Right renal cortex interstitium (tissue), 3 donors: ENCODE measurements around the gene EP400. TPM values are rescaled to one million over a fixed set of nuclear protein-coding genes. Genes with fewer than 3 reads are reported as not detected.
"Not testable (repeated sequence)": the region's sequence is repeated elsewhere in the genome, so short reads cannot be mapped to it uniquely, and the experiment has no call there.

Experiments used
- DNase-seq, 3 donors: peaks; one replicate each; pipeline ENCODE4 v3.0.0-alpha.2; 2013; ENCODE audit warnings: low read depth in 3 of 3, low spot score in 2 of 3
- polyA plus RNA-seq, 3 donors: library from polyadenylated mRNA; unstranded; fragments of 120-200 nt; gene quantifications; one replicate each; pipeline ENCODE4 v1.2.1, GENCODE V29; 2013; ENCODE audit not compliant: insufficient read length in 3 of 3

EP400 gene
- polyA plus RNA-seq, 3 donors: 29.2 to 31.6 (median 30.8) TPM

DNA sequence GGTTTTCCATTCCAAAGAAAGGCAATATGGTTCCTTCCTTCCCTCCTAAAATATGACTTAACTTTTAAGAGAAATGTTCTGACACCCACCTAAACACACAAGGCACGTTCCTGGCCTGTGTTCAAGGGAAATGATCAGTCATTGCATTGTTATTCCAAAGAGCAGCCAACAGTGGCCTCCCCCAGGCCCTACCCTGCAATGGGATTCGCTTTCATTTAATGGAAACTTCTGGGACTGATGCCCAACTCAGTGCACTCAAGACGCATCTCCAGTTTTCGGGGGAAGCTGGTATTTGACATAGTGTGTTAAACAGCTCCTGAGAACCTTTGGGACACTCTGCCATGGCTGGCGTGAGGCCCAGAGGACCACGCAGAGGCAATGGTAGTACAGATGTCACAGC, 128.4 kb downstream of the EP400 start:
- DNase-seq: no peak

- DNase-seq: no peak
These were observed 129.5 kb downstream of the EP400 start for GRCh38 chr12:132079200-132079599.

DNA sequence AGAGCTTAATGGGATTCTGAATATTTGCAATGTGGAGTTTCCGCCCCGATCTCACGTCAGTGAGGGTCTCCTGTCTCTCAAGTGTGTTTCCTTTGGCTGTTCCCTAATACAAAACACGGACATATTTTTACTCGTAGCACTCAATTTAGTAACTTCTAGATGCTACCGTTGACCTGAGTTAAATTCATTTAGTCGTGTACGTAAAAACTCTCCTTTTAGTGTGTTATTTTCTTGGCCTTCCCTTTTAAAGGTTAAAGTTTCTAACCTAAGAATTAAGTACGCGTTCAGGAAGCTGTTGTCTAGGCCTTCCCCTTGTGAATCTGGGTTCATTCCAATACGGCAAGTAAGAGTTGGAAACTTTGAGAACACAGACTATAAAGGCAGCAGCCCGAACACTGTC, 130.0 kb downstream of the EP400 start:
- no peak for DNase-seq

- DNase-seq: not testable (repeated sequence)
These were observed 130.8 kb downstream of the EP400 start for GRCh38 chr12:132080515-132080914.

DNA sequence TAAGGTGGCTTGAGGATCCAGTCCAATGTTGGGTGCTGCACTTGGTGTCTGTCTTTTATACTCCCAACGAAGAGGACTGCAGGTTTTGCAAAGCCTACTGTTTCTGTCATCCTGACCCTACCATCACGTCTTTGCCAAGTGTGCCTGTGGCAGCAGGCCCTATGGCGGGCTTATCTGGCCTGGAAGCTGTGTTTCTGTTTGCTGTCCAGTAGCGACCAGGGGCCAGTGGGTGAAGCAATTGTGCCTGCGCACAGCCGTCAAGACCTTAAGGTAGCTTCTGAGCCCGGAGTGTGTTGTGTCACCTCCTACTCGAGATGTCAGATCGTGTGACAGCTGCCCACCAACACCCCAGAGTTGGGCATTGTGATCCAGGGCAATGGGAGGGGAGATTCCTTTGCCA, 131.7 kb downstream of the EP400 start:
- DNase-seq: no peak

DNA sequence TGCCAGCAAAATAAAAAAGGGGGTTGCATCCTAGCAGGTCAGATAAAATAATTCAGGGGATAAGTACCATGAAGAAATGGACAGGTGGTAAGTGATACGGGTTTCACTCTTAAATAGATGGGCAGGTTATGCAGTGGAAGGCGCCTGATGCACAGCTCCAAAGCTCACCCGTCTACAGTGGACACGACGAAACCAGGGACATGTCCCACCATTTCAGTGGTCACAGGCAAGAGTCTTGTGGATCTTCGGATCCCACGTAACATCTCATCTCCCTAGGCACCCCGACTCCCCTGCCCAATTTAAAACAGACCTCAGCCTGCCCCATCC, 133.8 kb downstream of the EP400 start:
- no peak for DNase-seq

- peak; percentile 31 to 82 (median 75) for DNase-seq
These were observed 134.3 kb downstream of the EP400 start for GRCh38 chr12:132083941-132084620.

- DNase-seq: no peak
These were observed 135.0 kb downstream of the EP400 start for GRCh38 chr12:132084621-132085290.

GRCh38 chr12:132085291-132085635, 135.5 kb downstream of the EP400 start:
- no peak for DNase-seq

- no peak for DNase-seq
These were observed 139.7 kb downstream of the EP400 start for GRCh38 chr12:132089407-132089910.

GRCh38 chr12:132094269-132094891, 144.6 kb downstream of the EP400 start:
- DNase-seq: no peak

DNA sequence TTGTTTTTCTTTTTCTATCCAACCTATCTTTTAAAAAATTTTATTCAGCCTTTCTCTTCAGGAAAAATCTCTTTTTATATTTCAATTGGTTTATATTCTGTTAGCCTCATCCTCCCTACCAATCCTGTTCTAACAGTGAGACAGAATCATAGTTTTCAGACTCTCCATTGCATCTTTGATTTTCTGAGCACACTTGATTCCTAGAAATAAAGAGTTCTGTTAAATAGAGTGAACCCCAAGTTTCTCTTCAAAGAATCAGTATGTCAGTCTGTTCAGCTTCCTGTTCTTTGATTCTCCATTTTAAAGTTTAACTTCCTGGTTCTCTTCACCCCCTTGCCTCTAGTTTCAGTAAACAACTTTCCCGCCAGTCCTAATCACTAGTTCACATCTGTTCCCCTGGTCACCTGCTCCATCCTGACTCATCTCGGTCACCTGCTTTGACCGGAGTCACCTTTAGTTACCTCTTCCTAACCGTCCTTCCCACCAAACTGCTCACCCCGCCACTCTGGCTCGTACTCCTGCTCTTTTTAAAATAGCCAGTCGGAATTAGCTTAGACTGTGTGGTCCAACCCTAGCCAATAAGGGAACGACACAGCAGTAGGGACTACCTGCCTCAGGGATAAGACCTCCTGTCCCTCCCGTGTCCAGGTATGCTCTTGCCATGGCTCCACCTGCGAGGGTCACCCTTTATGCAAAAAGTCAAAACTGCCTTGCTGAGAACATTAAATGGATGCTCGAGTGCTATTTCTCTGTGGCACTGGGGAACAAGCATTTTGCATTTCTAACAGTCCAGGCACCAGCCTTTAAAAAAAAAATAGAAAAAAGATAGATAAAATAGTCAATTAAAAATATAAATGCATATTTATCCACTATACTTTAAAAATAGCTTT, 146.0 kb downstream of the EP400 start:
- DNase-seq: no peak

GRCh38 chr12:132099739-132100138, 150.0 kb downstream of the EP400 start:
- no peak for DNase-seq

- DNase-seq: no peak
These were observed 150.7 kb downstream of the EP400 start for GRCh38 chr12:132100306-132101065.

DNA sequence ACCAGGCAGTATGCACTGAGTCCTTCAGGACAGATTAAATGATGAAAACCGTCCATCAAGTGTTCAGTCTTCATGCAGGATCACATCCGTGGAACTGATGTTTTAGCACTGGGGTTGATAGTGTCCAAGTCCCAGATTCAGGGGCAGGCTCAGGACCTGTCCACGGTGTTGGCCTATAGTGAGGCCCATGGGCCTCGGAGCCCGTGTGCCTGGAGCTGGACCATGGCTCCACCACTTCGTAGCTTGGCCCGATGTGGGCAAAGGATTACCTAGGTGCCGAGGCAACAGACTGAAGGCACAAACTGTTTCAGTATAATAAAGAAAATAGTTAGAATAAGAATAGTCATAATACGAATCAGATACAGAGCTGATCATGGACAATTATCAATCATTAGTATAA, 152.6 kb downstream of the EP400 start:
- DNase-seq: no peak

- DNase-seq: not testable (repeated sequence)
These were observed 153.3 kb downstream of the EP400 start for GRCh38 chr12:132103072-132103471.

GRCh38 chr12:132103542-132104308, 154.0 kb downstream of the EP400 start:
- DNase-seq: no peak

- DNase-seq: no peak
These were observed 155.7 kb downstream of the EP400 start for GRCh38 chr12:132105467-132105866.

DNA sequence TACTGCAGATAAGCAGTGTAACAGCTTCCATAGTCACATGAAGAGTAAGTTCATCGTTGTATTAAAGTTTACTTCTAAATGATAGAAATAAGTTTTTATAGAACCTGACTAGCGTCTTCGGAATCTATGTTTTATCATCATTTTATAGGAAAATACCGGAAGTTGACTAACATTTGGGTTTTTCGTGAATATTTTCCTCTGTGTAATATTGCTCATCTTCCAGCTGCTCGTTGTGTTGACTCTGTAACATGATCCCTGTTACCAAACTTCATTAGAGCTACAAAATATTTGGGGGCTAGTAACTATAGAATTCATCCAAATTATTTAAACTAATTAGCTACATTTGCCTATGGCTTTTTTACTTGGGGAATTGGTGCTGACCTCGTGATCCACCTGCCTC, 157.2 kb downstream of the EP400 start:
- no peak for DNase-seq
